ENCODE data around the gene ZNF770.
"Not testable (repeated sequence)": the region's sequence is repeated elsewhere in the genome, so short reads cannot be mapped to it uniquely, and the experiment has no call there.

ZNF770 gene

DNA sequence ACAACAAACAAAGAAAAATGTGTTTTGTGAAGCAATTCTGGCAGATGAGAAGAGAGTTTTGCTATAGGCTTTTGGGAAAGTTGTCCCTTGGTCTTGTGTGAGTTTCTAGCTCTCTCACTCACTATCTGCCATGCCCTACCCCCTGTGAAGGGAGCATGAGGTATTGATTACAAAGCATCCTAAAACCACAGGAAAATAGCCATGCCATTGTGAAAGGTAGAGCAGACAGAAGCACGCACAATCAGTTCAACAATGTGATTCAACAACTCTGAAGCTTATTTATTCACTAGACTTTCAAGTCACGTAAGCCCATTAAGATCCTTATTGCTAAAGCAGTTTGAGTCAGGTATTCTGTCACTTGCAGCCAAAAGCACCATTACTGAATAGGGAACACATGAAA, 12.0 kb downstream of the ZNF770 start:
- DNase-seq (ENCODE audit: extremely low read depth in 1 of 2, low read depth in 1 of 2): no peak

DNA sequence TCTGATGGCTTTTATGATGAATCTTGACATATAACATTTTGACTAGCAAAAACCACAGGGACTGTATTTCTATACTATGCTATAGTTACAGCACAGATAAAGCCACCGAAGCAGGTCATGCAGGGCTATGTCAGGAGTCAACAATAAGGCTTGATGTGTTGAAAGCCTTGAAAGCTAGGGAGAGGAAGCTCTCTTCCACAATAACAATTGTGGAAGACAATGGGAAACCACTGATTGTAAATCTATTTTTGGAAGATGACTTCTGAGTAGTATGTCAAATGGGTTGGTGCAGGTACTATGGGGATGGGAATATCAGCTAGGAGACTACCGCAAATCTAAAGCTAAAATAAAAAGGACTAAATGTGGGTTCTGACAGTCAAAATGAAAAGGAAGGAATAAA, 14.6 kb downstream of the ZNF770 start:
- no peak for DNase-seq (ENCODE audit: extremely low read depth in 1 of 2, low read depth in 1 of 2)

DNA sequence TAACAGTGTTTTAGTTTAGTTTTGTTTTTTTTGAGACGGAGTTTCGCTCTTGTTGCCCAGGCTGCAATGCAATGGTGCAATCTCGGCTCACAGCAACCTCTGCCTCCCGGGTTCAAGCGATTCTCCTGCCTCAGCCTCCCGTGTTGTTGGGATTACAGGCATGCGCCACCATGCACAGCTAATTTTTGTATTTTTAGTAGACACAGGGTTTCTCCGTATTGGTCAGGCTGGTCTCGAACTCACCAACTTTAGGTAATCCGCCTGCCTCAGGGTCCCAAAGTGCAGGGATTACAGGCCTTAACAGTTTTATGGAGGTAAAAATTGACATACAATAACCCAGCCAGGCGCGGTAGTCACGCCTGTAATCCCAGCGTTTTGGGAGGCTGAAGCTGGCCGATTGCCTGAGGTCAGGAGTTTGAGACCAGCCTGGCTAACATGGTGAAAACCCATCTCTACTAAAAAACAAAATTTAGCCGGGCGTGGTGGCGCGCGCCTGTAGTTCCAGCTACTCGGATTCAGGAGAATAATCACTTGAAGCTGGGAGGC, 17.9 kb downstream of the ZNF770 start:
- DNase-seq (ENCODE audit: extremely low read depth in 1 of 2, low read depth in 1 of 2): not testable (repeated sequence)

DNA sequence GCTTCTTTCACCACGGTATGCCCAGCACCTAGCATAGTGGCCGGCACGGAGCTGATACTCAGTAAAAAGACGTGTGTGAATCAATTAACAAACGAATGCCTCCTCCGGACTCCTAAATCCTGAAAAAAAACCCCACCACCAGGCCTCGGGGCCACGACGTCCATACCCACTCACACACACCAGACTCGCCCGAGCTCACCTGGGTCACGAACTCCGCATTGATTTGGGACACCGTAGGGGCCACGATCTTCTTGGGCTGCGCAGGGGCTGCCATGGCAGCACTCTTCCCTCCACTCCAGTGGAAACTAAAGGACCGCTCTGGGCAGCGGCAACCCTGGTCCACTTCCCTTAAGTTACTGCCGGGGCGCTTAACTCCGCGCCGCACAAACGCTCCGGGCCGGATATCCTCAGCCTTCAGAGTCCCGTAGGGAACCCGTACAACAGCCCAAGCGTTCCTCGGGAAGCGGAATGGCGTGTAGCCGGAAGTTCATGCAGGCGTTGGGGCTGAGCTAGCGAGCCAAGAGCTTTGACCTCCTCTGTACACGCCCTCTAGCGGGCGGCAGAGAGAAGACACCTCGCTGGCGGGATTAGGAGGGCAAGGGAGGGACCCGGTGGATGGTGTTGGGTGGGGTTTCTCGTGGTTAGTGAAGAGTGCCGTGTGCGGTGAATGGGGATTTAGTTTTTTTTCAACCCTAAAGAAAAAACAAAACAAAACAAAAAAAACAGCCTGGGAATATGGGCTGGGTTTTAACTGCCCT, 18.6 kb downstream of the ZNF770 start, which contains the start of gene AQR:
Gene AQR, minus strand, starts transcription at position 403 of the 758 bp plus-strand sequence. Its CDS starts 129 bp downstream, at position 274.
- DNase-seq (ENCODE audit: extremely low read depth in 1 of 2, low read depth in 1 of 2): peak; percentile 83 to 93

DNA sequence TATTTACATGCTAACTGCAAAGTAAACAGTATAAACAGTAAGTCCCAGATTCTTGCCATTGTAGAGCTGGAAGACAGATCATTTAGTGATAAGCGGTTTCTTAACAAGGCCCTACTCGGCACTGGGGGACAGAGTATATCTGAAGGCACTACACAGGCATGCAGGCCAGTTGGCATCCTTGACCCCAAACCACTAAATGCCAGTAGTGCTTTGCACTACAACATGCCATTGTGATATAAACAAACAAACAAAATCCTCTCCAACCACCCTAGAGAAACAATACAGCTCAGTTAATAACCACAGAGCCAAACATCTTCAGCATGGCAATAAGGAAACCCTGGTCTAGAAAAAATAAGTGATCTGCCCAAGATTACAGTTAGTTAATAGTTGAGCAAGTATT, 23.8 kb downstream of the ZNF770 start:
- DNase-seq (ENCODE audit: extremely low read depth in 1 of 2, low read depth in 1 of 2): no peak

DNA sequence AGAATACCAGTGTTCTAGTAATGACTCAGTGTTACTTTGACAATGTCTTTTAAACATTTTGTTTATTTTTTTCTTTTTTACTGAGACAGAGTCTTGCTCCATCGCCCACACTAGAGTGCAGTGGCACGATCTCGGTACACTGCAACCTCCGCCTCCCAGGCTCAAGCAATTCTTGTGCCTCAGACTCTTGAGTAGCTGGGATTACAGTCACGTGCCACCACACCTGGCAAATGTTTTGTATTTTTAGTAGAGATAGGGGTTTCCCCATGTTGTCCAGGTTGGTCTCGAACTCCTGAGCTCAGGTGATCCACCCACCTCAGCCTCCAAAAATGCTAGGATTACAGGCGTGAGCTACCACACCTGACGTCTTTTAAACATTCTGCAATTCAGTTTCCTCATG, 34.2 kb downstream of the ZNF770 start:
- DNase-seq (ENCODE audit: extremely low read depth in 1 of 2, low read depth in 1 of 2): no peak

DNA sequence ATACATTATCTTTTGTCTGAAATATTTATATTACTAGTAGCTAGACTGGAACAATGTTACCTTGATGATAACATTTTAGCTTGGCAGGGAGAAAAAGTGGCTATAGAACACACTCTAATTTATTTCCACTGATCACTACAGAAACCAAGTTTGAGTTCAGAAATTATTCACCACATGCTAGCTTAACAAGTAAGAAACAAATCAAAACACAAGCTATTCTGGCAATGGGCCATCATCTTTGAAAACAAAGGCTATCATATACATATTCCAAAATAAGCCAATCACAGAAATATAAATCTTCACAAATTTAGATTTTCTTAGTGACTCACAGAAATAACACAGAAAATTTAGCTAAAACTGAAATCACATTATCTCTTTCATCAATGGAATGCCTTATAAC, 35.6 kb downstream of the ZNF770 start:
- no peak for DNase-seq (ENCODE audit: extremely low read depth in 1 of 2, low read depth in 1 of 2)

DNA sequence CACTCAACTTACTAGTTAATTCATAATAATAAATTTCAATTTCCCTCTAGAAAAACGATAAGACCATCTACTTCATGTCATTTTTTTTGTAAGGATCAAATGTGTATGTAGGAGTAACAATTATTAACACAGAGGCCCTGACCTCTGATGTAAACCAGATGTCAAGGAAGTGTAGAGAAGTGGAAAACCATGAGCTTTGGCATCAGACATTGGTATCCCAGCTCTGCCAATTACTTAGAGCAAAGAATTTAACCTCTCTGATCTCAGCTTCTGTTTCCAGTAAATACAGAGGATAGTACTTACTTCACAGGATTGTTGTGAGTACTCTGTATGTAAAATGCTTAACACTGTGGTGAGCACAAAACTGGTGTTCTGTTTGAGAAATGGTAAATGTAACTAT, 36.1 kb downstream of the ZNF770 start:
- DNase-seq (ENCODE audit: extremely low read depth in 1 of 2, low read depth in 1 of 2): no peak

DNA sequence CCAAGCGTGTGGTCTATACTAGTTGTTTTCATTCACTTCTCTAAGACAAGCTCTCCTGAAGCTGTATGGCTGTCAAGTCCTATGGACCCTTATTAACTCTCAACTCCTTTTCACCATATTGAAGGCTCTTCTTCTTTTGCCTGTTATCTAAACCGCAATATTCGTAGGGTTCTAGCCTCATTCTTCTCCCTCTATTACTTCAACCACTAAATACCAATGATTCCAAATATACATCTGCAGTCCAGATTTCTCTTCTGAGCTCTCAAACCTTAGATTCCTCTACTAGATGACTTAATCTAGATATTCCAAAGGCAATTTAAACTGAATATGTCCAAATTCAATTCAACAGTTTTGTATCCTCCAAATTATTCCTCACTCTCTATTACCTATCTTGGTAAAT, 43.2 kb downstream of the ZNF770 start:
- no peak for DNase-seq (ENCODE audit: extremely low read depth in 1 of 2, low read depth in 1 of 2)

DNA sequence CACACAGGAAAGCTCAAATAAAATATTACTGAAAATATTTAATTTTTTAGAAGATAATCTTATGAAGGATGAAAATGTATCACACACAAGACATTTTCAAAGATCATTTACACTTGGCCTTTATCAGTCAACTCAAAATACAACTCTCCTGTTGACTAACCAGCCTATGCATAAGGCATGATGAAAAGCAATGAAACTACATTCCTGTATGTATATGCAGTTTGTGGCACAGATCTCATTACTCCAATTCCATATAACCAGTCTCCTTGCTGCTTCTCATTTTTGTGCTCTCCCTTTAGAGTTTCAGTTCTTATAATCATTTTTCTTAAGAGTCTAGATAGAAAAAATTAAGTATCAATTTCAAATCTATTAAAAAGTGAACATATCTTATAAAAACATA, 44.4 kb downstream of the ZNF770 start:
- DNase-seq (ENCODE audit: extremely low read depth in 1 of 2, low read depth in 1 of 2): no peak

DNA sequence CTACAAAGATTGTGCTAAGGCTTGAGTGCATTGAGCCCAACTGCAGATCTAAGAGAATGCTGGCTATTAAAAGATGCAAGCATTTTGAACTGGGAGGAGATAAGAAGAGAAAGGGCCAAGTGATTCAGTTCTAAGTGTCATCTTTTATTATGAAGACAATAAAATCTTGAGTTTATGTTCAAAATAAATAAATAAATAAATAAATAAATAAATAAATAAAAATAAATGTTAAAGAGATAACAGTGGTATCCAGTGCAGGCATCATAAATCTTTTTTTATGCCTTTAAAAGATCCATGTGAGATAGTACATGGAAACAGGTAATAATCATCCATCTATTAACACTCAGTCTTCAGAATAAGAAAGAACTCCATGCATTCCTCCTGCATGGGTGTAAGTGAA, 44.8 kb downstream of the ZNF770 start:
- DNase-seq (ENCODE audit: extremely low read depth in 1 of 2, low read depth in 1 of 2): not testable (repeated sequence)

DNA sequence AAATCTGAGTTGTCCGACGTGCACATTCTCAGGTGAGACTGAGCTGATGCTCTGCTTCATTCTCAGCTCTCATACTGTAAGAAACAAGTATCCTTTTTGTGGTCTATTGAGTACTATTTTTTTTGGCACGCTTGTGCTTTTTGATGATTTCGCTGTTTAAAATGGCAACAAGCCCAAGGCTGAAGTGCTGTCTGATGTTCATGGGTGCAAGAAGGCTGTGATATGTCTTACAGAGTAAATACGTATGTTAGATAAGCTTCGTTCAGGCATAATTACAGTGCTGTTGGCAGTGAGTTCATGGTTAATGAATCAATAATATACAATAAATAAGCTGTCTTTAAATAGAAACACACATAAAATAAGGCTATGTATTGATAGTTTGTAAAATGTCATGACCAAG, 45.7 kb downstream of the ZNF770 start:
- no peak for DNase-seq (ENCODE audit: extremely low read depth in 1 of 2, low read depth in 1 of 2)

DNA sequence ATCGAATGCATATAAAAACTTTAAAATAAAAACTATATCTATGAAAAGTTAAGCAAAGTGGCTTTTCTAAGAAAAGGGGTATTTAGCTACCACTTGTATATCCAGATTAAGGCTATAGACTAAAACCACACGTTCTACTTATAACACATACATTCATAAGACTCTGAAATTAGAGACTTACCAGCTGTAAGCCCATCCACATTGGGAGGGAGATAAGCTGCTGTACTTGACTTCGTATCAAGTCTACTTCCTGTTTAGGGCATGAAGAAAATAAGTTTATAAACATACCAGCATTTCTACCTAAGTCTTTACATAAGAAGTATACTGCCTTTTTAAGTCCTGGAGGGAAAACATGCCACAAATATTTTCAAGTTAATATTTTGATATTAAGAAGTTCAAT, 46.3 kb downstream of the ZNF770 start:
- DNase-seq (ENCODE audit: extremely low read depth in 1 of 2, low read depth in 1 of 2): no peak

DNA sequence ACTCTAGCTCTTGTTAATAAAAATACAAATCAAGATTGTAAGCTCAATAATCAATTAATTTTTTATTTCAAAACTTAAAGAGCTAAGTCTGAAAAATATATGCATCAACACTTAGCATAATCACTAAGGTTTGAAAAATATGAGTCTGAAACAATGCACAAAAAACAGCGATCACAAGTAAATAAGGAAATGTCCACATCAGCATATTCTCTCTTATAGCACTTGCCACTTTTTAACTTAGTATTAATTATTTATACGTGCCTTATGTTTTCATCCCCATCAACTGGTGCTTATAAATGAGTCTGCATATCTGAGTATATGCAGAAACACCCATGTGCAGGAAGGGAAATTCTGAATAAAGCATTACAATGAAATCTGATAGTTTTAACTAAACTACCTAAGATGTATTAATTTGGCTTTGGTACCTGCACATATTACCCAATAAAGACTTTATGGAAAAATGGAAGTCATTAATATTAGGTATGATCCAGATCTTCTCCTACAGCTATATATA, 46.8 kb downstream of the ZNF770 start:
- no peak for DNase-seq (ENCODE audit: extremely low read depth in 1 of 2, low read depth in 1 of 2)

DNA sequence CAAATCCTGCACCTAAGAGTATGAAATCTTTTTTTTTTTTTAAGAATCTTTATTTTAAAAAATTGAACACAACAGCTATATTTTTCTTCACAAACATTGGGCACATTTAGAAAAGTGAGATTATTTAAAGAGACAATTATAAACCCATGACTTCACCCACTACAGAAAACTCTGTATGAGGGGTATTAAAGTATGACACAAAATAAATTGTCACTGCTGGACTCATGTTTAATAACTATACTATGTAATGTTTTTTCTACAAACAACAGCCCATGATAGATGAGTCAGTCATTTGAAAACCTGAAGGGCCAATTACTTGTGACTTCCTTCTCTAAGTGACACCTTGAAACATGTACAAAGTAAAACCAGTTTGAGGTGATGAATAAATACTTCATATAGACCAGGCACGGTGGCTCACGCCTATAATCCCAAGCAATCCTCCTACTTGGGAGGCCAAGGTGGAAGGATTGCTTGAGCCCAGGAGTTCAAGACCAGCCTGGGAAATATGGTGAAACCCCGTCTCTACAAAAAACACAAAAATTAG, 54.6 kb downstream of the ZNF770 start:
- DNase-seq (ENCODE audit: extremely low read depth in 1 of 2, low read depth in 1 of 2): no peak

DNA sequence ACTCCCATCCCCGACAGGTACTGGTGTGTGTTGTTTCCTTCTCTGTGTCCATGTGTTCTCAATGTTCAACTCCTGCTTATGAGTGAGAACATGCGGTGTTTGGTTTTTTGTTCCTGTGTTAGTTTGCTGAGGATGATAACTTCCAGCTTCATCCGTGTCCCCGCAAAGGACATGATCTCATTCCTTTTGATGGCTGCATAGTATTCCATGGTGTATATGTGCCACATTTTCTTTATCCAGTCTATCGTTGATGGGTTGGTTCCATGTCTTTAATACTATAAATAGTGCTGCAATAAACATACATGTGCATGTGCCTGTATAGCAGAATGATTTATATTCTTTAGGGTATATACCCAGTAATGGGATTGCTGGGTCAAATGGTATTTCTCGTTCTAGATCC, 59.7 kb downstream of the ZNF770 start:
- not testable (repeated sequence) for DNase-seq (ENCODE audit: extremely low read depth in 1 of 2, low read depth in 1 of 2)
